Stimulated activated CD8-positive, alpha-beta memory T cell treated with anti-CD3 and anti-CD28 coated beads, Interleukin-7, amount 100 ng/mL, for 48 hours (primary cell): ENCODE results near the gene C10orf71.

Experiments used
- DNase-seq, 2 donors: peaks; one replicate each; pipeline ENCODE4 v3.0.0-alpha.2; 2020; ENCODE audit warnings: low read depth in 1 of 2; ENCODE audit errors: extremely low read depth in 1 of 2

C10orf71 gene

DNA sequence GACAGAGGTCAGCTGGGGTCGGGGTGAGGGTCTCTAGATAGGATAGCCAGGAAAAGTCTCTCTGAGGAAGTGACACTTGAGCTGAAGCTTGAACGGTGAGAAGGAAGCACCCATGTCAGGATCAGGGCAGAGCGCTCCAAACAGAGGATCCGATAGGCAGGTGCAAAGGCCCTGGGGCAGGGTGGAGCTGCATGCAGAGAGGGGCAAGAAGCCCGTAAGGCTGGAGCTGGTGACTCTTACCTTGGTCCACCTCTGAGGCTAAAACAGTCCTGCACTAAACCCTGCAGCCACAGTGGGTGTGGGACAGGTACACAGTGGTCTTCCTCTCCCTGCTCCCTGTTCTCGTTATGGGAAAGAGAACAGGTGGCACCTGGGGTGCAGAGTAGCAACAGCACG is 5.8 kb upstream of the C10orf71 start:
- no peak for DNase-seq

DNA sequence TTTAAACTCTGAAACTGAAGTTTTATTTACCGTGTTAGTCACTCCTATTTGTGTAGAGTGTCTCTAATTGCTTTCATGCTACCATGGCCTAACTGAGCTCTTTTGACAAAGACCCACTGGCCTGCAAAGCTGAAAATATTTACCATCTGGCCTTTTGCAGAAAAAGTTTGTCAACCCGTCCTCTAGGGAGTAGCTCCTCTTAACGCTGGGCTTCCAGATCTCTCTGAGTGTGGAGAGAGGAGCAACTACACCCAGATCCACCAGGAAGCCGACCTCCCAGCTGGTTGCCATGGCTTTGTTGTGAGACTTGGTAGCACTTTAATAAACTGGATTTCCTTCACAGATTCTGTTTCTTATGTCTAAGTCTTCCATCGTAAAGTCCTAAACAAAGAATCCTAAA is 4.2 kb upstream of the C10orf71 start:
- no peak for DNase-seq

DNA sequence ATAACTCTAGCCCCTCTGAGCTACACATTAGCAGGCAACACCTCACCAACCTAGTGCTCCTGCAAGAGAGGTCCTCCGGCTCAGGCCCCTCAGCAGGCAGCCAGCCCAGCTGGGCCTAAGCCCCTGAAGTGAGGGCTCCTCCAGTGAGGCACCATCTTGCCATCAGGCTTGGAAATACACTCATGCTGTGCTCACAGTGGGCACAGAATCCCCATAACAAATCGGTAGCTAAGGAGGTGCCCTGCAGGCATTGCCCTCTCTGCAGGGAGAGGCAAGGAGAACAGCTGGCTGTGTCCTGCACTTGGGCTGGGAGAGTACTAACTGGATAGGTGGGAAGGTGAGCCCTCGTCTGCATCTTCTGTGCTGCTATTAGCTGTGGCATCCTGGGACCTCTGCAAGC is 3.7 kb upstream of the C10orf71 start:
- no peak for DNase-seq

DNA sequence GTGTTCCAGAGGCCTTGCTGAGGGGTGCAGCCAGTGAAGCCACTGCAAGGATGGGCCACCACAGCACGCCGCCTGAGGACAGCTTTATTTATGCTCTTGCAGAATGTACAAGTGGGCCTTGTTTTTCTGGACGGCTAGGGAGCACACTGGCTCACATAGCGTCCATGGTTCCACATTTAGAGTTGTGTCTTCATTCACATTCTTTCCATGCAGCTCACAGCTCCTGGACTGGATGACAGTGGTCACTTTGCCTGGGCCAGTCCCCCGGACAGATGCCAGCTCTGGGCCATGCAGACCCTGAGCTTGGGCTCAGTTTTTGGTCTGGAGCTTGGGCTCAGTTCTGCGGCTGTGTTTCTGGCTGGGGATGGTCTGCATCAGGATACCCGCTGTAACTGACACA is 2.6 kb upstream of the C10orf71 start:
- no peak for DNase-seq

DNA sequence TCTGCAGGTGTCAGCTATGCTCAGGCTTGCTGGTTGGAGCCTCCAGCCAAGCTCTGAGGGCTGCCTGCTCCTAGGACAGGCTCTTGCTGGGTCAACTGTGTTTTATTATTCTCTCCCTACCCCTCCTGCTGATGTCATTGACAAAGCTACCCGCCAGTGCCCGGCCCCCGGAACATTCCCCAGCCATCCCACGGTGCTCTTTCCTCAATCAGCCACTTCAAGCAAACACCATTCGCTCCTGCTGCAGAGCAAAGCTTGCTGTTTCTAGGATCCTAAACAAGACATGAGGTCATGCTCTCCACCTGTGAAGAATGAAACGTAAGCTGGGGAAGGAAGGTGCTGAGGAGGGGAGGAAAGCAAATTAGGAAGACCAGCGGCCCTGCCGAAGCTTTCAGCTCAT is 2.1 kb upstream of the C10orf71 start:
- DNase-seq, result no peak

DNA sequence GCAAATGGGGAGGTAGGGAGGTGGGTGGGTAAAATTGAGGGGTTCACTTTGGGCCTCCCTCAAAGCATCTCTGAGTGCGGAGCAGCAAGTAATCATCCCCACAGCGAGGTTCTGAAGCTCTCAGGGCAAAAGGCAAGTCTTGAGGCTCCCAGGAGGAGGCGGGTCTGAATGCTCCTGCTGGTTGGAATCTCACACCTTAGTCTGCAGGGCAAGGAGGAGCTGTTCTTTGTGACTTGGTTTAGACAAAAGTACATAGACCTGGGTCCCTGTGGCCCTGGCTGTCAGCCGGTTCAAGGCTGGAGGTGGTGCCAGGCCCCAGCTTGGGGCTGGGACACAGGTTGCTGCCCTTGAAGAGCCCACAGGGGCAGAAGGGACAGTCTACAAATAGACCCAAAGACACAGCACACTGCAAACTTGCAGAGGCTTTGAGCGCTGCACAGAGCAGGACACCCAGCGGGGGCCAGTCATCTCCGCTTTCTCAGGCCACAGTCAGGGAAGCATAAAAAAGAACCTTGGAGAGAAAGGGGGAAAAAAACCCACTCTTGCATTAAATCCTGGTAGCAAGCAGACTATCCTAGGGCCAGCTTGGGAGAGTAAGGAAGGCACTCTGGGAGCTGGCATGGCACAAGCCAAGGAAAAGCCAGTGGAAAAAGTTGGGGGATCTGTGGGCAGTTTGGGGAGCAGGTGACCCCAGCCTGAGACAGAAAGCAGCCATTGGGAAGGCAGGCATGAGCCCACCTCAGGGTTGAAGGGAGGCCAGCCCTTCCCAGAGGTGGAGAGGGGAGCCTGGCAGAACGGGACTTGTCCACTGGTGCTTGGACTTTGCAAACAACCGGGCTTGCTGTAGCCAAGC is 926 bp upstream of the C10orf71 start:
- DNase-seq, result no peak

DNA sequence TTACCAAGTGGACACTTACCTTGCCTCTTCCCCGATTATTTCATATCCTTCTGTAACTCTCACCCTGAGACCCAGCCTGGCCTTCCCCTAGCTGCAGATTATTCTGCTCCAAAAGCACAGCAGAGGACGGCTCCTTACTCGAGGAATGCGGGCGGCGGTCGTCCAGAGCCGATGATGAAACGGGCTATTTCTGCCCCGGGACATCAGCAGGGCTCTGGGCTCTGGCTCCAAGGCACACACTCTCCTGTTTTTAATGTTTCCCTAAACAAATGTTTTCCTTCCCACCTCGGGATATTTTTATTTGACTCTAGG is 343 bp upstream of the C10orf71 start:
- no peak for DNase-seq

DNA sequence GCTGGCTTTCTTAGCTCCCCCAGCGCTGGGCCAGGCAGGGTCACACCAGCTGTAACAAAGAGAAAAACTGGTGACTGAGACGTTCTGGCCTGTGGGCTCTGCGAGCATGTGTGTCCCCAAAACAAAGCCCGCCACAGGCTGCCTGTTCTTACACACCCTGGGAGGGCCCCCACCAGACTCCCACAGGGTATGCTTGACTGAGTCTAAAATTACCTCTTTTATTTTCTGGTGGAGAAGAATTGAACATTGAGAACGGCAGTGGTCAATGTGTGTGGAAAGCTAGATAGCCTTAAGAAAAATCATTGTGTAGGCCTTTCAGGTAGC is 808 bp downstream of the C10orf71 start:
- DNase-seq, result no peak

DNA sequence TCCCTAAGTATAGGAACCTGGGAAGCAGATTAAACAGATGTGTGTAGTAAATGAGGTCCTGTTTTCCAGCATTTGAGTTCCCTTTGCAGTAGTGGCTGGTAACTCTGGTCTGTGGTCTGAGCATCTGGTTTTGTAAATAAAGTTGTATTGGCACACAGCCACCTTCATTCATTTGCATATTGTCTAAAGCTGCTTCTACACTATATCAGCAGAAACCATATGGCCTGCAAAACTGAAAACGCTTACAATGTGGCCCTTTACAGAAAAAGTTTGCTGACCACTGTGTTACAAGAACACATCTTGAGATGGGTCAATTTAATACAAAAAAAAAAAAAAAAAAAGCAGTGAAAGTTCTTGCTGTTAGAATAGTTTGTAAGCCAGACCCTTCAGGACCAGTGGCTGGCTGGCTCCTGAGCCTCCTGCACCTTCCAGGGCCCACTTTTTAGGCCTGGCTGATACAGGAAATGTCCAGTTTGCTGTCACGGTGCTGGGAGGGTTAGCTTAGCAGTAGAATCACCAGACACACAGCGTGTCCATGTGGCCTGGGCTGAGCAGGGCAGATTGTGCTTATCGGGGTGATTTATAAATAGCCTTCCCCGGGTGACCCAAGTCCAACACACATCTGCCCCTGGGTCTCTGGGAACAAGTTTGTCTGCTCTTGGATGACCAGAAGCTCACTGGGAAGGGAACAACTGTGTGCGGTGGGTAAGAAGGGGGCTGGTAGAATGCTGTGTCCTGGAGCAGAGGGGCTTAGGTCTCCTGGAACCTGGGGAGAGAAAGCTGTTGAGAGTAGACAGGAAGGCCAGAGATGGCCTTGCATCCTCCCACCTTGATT is 1.4 kb downstream of the C10orf71 start:
- no peak for DNase-seq

DNA sequence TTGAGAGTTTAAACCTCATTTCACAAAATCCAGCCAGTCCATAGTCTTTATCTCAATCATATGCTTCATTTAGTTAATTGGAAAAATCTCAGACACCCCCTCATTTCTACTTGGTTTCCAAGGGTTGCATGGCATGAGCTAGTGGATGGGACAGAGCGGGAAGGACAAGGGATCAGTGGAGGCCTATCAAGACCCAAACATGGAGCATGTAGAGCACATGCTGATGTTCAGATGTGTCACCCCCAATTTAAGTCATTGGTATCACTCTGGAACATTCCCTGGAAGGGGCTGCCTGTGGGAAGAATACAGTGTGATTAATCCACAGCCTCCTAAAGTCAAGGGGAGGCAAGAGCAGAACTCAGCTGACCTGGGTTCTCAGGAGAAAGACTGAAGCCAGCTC is 2.3 kb downstream of the C10orf71 start:
- no peak for DNase-seq

DNA sequence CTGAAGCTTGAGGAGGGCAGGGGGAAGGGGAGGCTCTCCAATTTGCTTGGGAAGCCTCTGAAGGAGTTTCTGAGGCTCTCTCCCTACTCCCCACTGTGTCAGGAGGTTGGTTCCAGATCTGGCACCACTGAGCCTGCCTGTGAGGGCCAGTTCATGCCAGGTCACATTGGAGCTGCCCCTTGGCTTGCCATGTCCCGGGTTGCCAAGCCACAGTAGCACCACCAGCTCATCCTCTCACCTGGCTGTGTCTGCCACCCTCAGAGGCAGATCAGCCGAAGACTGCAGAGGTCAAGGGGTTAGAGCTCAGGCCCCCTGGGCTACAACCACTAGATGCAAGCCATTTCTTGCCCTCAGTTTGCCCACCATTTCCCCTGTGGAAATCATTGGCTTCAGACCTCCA is 3.1 kb downstream of the C10orf71 start:
- no peak for DNase-seq

DNA sequence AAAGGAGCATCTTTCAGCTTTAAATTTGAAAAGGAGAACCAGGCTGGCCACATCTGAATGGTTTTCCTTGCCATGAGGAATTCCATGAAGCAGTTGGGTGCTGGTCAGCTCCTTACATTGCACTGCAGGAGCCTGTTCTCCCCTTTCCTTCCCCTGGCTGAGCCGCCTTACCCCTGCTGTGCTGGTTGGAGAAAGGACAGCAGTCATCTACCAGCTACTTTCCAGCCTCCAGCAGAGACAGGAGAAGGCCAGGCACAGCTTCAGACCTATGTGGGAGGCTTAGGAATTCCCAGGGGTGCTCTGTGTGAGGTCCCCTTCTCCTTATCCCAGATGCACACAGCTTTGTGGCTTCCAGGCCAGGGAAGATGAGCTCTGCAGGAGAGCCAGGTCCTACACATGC is 4.7 kb downstream of the C10orf71 start:
- no peak for DNase-seq

DNA sequence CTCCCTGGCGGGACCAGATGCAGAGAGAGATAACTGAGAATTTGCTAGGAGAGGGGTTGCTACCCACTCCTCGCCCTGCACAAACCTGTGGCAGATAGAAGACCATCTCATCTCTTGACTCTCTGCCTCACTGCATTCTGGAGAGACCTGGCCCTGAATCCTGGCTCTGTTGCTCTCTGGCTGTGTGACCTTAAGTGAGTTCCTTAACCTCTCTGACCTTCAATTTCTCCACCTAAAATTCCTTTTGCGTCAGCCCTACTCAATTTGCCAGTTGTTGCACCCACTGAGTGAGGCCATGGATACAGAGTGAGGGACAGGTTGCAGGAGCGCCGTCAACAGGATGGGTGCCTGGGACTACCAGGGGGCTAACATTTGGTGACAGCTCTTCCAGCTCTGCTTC is 5.2 kb downstream of the C10orf71 start:
- no peak for DNase-seq

DNA sequence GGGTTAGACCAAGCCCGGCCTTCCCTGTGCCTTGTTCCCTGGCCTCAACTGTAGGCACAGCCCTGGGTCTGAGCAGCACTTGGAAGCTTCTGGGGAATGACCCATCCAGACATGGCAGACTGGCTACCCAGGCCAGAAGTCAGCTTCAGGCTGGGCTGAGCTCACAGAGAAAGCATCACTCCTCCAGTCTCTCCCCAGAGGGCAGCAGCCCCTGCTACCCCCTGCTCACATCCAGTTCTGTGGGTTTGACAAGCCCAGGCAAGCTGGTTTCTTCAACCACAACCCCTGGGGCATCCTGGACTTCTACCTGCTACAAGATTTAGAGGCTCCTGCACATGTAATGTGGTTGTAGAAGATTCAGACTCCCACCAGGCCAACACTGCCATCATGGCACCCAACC is 9.0 kb downstream of the C10orf71 start:
- no peak for DNase-seq

DNA sequence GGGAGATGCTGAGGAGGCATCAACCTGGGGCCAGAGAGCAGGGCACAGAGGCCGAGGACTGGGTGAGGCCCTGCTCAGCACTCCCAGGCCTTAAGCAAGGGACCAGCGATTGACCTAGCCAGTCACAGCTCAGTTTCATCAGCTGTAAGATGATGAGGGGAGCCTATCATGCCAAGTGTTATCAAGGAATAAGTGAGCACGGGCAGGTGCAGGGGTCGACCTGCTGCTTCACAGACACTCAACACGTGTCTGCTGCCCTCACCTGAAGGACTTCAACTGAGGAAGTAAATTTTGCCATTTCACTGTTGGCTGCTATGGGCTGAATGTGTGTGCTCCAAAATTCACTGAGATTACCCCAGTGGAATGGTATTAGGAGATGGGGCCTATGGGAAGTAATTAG is 9.9 kb downstream of the C10orf71 start:
- no peak for DNase-seq

DNA sequence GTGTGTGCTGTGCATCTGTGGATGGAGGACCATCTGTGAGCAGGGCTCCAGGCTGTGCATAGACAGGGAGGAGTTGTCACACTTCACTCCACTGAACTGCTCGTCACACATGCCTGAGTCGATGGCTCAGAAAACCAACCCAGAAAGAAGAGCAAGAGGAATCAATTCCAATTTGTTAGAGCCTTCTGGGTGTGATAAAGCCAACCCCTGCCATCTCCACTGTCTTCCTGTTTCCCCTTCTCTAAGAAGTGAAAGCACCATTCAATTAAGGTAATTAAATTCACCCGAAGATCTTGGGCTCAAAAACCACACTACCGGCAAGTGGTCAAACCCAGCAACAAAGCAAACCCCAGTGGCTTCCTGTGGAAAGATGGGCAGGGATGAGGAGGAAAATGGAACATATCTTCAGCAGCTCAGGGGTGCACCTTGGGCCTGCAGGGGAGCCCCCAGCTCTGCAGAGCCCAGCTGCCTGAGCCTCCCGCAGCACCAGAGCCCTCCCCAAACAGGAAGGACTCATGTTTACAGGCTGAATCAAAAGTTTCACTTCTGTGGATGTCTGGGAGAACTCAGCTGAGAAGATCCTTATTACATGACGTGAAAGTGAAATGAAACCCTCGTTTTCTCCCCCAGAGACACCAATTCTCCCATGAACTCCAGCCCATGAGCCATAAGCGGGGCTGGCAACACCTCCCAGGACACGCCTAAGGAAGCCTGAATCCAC is 10.9 kb downstream of the C10orf71 start:
- DNase-seq, result peak; percentile 7 to 19

DNA sequence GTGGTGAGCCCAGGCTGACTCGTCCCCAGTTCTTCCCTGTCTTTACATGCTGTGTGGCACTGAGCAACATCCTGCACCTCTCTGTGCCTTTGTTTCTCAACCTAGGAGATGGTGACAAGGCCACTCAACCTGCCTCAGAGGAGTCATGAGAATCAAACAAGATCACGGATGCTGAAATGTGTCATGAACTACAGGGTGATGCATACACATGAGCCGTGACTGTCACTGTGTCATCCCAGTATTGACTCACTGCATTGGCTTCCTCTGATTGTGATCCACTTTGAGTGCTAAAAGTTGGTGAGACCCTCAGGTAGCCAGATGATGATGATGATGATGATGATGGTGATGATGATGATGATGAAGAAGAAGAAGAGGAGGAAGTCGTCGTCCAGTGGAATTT is 11.5 kb downstream of the C10orf71 start:
- DNase-seq, result peak; percentile 13 to 25

DNA sequence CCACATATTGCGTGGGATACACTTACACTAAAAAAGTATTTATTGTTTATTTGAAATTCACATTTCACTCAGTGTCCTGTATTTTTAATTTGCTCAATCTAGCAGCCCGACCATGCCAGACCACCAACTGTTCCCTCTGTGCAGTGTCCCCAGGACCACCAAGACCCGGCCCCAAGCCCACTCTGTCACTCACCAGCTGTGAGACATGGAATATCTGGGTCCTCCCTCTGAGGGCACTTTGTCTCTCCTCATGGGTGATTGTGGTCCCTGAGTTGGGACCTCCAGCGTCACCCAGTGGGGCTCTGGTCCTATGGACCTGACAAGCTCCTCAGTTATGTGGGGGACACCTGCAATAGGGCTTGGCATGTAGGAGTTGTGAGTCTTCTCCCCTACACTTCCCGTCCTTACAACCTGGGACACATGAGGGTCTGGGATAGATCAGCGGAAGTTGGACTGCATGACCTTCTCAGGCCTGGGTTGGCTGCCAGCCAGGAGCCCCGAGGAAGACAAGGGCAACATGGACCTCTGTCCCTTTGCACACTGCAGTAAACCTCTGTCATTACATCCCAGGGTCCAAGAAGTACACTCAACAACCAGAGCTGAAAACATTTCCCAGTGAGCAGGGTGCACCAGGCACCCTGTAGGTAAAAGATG is 12.1 kb downstream of the C10orf71 start:
- no peak for DNase-seq

DNA sequence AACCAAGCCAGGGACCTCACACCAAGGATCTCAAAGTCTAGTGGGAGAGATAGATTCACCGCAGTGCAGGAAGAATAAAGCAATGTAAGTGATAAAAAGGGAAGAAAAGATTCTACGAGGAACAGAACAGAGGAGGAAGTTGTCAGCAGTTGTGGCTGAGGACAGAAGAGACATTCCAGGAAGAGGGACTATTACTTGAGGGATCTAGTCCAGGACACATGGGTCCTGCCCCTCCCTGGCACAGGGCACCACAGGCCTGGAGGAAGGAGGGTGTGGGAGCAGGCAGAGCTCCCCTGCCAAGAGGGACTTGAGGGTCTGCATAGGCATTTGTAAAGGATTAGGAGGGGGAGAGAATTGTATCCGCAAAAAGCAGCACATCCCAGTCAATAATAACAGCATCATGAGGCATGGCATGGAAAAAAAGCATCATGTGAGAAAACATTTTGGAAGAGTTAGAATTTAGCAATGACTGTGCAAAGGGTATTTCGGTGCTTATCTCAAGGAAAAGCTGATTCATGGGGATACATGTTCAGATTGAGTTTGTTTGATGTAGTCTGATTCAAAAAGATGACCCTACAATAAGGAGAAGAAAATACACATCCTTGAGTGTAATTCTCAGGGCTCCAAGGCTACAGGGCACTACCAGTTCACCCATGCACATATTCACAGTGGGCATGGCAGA is 12.7 kb downstream of the C10orf71 start:
- no peak for DNase-seq

DNA sequence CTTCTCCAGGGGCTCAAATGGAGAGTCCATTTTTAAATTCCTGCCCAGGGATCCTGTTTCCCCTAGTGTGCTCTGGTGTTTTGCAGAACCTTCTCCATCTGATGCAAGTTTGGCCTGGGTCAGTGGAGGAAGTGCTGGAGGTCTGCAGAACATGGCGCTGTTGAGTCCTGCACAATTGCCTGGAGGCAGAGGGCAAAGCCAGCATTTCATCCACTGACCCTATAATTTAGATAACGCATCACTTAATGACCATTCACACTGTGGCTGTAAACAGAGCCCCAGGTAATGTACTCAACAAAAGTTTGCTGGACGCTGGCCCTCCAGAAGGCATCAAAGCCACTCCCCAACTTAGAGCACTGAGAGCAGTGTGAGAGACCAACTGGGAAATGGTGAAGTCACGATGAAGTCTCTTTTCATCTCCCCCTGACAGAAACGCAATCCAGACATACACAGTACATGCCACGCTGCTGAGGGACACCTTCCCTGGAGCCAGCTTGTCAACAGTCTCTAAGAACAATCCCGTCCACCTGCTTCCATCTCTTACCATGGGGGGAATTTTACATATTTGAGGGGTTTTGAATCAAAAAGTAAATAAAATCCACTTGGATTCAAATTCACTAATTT is 13.4 kb downstream of the C10orf71 start:
- no peak for DNase-seq
